GM15510 (cell line): ENCODE measurements around the gene SPOCK1.

Experiments
- POLR2A ChIP-seq: IDR thresholded peaks from 3 replicates; pipeline ENCODE4 v1.6.1; 2011; ENCODE audit warnings: borderline replicate concordance; ENCODE audit not compliant: insufficient read length; ENCODE audit errors: extremely low read depth

The SPOCK1 gene

DNA sequence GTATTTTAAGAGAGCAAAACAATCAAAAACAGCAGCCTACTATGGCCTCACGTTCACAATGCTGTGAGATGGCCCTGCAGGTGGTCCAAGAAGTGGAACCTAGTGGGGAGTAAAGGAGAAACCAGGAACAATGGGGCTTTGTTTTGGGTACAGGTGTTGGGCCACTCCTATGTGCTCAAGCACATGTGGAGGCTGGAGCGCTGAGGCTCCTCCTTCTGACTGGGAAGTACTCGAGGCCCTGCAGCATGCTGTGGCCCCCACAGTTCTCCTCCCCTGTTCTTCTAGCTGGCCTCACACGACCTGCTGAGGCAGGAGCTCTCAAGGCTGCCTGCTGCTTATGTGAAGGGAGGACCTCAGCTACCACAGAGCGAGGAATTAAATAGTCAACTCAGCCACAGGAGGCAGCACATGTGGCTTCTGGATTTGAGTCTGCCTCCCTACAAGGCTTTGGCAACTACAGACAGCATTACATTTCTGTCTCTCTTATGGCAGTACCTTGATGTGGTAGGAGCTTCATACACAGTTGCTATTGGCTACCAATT is 482.3 kb downstream of the SPOCK1 start:
- no peak for TF ChIP-seq POLR2A

DNA sequence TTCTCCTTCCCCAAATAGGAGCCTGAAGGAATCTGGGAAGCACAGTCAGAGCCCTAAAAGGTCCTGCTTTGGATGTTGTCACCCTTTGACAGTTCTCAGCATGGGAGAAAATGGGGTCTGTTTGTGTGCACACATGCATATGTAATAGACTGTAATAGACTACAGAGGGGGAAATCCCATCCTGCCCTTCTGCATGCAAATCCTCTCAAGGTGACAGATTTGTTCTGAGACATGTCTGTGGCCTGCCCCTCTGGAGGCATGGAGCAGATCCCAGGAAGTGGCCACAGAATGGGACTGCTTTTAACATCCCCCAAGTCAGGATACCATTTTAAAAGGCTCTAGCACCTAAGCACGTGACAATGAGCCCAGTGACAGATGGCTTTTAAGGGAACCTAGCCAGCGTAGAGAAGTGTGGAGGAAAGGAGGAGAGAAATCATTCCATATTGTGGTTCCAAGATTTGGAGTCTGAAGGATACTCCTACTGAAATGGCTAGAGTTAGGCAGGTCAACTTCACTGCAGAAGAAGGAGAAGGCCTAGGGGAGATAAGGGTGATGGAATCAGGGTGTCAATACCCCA is 483.5 kb downstream of the SPOCK1 start:
- no peak for TF ChIP-seq POLR2A

DNA sequence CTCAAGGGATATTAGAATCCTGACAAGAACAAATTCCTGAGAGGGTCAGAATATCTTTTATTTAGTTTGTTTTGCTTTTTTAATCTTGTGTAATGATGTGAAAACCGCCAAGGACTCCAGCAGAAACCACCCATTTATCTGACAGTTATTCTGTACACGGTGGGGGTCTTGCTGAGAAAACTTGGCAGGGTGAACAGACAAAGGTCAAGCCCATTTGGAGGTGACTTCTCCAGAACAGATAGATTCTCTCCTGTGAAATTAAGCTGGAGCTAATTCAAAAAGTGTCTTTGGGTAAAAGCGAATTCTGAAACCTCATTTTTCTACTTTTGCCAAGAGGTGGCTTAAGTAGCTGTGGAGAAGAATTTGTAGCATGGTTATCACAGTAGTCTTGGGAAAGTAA is 484.4 kb downstream of the SPOCK1 start:
- TF ChIP-seq POLR2A, result no peak

DNA sequence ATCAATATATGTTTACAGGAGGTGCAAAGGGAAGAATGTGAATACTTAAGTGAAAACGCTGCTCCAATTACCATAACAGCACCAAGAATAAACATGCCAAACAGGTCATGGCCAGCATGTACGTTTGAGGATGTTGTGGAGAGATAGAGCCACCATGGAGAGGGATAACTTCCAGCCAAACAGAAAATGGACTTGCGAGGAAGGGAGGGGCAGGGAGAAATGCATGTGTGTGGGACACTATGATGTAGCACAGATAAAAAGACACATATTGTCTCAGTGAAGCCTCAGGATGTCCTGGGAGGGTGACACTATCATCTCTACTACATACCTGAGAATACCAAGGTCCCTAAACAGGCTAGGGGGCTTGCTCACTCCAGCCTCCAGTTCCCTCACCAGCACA is 488.9 kb downstream of the SPOCK1 start:
- no peak for TF ChIP-seq POLR2A

DNA sequence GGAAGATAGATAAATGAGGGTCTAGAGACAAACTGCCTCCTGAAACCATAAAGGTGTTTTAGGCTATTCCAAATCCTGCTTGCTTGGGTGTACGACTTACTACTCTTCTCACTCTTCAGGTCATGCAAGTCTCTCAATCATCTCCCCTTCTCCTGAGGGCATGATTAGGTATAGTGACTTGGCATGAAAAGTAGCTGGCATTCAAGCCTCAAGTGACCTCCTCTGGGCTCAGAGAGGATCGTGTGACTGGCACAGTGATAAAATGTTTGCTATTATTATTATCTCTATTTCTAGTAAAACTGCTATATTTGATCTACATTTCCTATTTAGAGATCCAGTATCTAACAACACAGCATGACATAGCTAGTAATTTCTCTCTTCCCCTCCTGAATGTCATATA is 494.8 kb downstream of the SPOCK1 start:
- no peak for TF ChIP-seq POLR2A

DNA sequence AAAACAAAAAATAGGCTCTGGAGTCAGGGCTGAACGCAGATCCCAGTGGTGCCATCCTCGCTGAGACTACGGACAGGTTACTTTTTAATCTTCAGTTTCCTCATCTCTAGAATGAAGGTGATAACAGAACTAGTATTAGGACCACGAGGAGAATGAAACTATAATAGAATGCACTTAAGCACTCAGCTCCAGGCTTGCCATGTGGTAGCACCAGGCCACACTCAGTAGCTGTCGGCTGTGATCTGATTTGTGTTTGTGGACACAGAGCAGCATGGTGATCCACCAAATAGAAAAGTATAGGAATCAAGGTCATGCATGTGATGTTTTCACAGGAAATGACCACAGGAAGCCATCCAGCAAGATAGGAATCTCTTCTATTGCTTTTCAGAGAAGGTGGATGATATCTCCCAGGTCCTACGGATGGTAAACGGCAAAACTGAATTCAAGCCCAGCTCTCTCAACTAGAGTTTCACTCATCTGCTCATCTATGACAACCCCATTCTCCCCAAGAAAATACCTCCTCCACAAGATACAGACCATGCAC is 498.0 kb downstream of the SPOCK1 start:
- no peak for TF ChIP-seq POLR2A

DNA sequence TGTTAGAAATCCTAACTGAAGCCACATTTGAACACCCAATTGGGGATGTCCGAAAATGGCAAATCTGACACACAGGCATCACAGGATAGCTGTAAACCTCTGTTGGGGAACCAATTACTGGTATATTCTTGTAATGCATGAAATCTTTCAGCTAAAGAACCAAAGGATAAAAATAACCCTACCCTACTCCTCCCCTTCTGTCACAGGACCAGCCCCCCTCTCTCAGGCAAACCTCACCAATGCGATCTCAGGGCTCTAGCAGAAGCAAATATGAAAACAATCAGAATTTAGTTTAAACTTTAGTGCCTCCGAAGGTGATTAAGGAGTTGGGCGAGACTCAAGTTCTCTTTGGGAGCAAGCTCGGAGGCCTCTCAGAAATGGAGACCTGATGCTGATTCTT is 499.3 kb downstream of the SPOCK1 start:
- TF ChIP-seq POLR2A, result no peak

DNA sequence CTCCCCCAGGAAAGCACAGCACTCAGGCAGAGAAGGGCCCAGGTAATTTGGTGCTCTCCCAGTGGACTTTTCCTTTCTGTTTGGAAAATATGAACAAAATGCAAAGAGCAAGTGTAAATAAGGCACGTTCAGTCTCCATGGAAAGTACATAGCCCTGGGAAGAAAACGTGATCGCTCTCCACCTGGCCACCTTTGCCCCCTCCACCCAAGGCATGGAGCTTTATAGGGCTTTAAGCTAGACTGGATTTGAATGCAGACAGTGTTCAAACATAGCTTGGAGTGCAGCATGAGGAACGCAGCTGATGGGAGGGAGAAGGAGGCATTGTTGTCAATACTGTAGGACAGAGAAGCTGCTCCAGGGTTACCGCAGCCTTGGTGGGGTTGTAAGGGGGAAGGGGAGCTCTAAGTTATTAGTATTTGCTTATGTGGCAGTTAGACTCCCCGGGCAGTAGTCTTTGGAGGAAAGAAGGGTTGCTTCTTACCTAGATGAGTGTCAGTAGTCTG is 500.2 kb downstream of the SPOCK1 start:
- TF ChIP-seq POLR2A, result no peak

DNA sequence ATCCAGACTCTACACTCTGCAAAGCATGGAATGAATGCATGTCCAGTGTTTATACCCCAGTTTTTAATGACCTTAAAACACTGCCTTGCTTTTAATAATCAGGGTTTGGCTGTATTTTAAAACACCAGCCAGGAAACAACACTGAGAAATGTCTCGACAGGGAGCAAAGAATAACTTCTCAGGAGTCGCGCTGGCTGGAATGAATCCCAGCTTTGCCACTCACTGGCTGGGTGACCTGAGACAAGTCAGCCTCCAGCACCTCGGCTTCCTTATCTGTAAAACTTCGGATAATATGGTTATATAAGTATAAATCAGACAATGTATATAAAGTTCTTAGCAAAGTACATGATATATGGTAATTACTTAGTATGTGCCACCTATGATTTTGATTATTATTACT is 505.0 kb downstream of the SPOCK1 start:
- no peak for TF ChIP-seq POLR2A

DNA sequence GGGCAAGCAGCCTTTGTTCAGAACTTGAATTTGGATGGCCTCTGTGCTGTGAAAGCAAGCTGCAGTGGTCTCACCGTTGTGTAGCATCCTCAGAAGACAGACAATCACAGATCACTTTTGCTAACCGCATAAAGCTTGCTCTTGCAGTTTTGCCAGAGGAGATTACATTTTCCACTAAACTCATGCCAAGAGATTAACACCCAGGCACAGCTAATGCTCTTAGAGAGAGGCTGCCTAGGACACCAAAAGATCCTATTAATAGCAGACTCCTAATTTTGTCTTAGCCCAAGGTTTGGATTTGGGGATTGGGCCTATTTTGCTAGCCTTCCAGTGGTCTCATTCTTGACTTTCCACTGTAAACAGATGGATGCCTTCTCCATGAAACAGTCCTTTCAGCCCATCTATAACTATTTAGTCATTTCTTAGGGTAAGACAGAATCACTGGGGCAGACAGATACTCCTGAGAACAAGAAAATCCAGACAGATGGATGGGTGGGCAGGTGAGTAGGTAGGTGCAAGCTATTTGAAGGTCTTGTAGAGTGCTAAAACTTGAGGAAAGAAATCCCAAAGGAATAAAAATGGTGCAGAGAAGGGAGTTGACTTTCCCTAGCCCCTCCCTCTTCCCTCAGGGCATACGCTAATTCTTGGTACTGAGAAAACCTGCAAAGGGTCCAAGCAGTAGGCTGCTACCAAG is 506.2 kb downstream of the SPOCK1 start:
- TF ChIP-seq POLR2A, result no peak

DNA sequence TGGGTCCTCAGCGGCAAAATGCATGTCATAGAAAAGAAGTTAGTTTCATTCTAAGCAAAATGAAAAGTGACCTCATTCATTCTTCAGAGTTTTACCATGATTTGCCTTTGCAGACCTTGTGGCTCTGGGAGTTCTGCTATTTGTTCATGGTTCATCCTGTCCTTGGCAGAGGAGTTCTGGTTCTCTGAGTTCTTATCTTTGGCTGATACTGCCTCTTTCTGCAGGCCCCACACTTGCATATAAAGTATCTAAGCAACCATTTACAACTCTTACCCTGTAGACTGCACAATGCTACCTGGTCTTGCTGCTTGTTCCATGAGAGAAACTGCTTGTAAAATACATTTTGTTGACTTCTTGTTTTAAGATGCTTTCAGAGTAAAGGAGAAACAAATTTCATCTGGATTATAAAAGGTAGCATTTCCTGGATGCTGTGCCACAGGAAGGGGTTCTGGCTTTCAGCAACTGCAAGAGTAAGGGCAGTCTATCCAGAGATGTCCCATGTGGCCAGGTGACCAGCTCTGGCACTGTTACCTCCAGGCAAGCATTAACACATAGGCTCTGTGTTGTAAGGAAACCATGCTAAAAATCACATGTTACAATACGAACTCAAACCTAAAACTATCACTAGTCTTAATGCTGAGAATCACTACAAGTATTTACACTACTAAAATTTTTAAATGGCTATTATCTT is 513.2 kb downstream of the SPOCK1 start:
- TF ChIP-seq POLR2A, result no peak

DNA sequence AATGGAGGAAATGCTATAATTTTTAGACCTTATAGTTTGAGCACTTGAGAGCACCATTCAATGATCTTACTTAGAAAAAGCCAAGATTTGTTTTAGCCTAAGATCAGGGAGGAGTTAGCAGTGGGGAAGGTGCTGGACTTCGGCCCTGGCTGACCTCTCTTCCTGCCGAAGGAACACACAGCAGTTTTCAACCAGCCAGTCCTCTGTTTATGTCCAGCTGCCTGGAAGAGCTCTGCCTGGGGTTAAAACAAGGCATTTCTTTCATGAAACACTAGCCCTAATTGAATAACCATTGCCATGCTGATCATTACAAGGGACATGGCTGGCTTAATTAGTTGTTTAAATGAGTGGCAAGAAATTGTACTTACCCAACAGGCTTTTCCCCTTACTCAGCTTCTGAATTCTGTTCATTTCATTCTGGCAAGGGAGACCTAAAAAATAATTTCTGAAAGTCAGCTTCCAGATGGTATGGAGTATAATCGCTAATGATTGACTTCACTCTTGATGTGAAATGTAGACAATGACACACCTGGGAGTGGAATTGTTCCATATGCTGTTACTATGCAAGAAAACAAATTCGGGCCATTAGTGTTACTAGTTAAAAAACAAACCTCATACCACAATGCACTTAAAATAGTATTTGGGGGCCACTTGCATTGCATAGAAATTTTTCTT is 514.2 kb downstream of the SPOCK1 start:
- TF ChIP-seq POLR2A, result no peak

DNA sequence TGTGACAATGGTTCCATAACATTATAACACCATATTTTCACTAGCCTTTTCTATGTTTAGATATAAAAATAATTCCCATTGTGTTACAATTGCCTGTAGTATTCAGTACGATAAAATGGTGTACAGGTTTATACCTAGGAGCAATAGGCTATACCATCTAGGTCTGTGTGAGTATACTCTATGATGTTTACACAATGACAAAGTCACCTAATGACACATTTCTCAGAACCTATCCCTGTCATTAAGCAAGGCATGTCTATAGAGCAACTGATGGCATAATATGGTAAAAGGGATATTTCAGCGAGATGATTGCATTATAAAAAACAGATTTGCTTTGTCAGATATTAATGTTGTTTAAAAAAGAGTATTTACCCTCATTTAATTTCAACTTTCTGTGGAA is 517.2 kb downstream of the SPOCK1 start:
- no peak for TF ChIP-seq POLR2A

DNA sequence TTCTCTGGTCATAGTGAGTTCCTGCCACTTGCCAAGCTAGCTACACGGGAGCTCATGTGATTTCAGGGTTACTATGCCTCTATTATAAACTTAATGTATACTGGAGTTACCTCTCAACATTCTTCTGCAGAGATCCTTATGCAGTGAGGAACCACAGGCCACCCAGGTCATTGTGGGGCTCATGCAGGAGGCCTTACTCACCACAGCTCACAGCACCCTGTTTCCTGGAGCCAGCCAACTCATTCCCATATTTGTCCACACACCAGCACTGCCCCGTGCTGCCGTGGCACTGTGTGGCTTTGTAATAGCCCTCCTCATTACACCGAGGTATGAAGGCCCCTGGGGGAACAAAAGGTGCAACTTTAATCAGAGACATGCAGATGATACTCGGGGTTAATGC is 520.0 kb downstream of the SPOCK1 start:
- TF ChIP-seq POLR2A, result no peak

DNA sequence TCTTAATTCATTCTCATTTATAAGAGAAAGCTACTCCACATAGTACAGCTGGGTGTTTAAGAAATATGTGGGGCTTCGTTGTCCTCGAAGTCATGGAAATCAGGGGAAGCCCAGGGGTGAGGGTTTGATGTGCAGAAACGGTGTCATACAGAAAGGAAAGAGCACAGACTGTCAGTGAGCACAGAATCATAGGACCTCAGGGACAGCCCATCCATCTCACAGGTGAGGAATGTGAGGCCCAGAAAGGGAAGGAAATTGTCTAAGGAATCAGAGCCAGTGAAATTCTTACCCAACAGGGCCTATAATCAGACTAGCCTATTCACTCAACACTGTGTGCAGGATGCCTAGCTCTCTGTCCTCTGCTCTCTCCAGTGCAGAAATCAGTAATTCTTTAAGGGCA is 535.6 kb downstream of the SPOCK1 start:
- TF ChIP-seq POLR2A, result no peak
